ENCODE measurements around the gene KRT8.

Gene KRT8

GRCh38 chr12:52918784-52919183 is 13.9 kb upstream of the KRT8 start:
- TF ChIP-seq EZH2 (IDR thresholded peaks at IDR 0.05) (no peak), FOXP2 (optimal IDR thresholded peaks at IDR 0.05; ENCODE audit: control extremely low read depth, extremely low read length, insufficient read depth) (no peak), POLR2AphosphoS5 (IDR thresholded peaks at IDR 0.05; ENCODE audit: borderline replicate concordance, low read depth, low read length) (no peak)
- H3K36me3 ChIP-seq (ENCODE audit: insufficient read depth, low read length), result no peaks in the 10 kb centered on the region
- no peak for DNase-seq (ENCODE audit: low read depth, low spot score)
- no peak overlapping the region for H3K27ac ChIP-seq
- H3K4me3 ChIP-seq, result no peak overlapping the region
- H3K9me3 ChIP-seq (ENCODE audit: low read depth, low read length), result no peaks in the 10 kb centered on the region
- no peak overlapping the region for H3K9ac ChIP-seq (ENCODE audit: insufficient read length)

GRCh38 chr12:52918351-52918750 is 13.5 kb upstream of the KRT8 start:
- Histone ChIP-seq H3K4me3 (no peak overlapping the region), H3K9me3 (ENCODE audit: low read depth, low read length) (no peaks in the 10 kb centered on the region), H3K27ac (no peak overlapping the region), H3K9ac (ENCODE audit: insufficient read length) (no peak overlapping the region), H3K36me3 (ENCODE audit: insufficient read depth, low read length) (no peaks in the 10 kb centered on the region)
- no peak for TF ChIP-seq EZH2 (IDR thresholded peaks at IDR 0.05)
- DNase-seq (ENCODE audit: low read depth, low spot score), result no peak

GRCh38 chr12:52917800-52918199 is 12.9 kb upstream of the KRT8 start:
- Histone ChIP-seq H3K4me3 (no peak overlapping the region), H3K36me3 (ENCODE audit: insufficient read depth, low read length) (no peaks in the 10 kb centered on the region), H3K27ac (no peak overlapping the region), H3K9ac (ENCODE audit: insufficient read length) (no peak overlapping the region), H3K9me3 (ENCODE audit: low read depth, low read length) (no peaks in the 10 kb centered on the region)
- no peak for TF ChIP-seq EZH2 (IDR thresholded peaks at IDR 0.05)
- TF ChIP-seq FOXP2 (optimal IDR thresholded peaks at IDR 0.05; ENCODE audit: control extremely low read depth, extremely low read length, insufficient read depth), result no peak
- TF ChIP-seq POLR2AphosphoS5 (IDR thresholded peaks at IDR 0.05; ENCODE audit: borderline replicate concordance, low read depth, low read length), result no peak
- DNase-seq (ENCODE audit: low read depth, low spot score), result no peak

DNA sequence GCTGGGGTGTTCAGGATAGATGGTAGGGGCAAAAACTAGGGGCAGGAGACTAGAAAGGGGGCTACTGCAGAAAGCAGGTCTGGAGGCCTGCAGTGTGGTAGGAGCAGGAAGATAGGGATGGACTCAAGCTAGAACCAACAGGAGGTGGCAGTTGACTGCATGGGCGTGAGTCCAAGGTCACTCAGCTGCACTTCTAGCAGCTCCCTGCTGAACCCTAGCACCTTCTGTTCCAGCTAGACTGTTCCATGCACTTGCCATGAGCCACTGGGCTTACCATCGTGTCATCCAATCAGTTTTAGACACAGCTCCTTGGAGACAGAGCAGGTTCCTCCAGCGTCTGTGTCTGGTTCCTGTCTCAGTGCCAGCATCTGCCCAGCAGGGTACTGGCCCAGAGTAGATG is 11.3 kb upstream of the KRT8 start:
- H3K4me3 ChIP-seq, result no peak overlapping the region
- no peaks in the 10 kb centered on the region for H3K9me3 ChIP-seq (ENCODE audit: low read depth, low read length)
- H3K27ac ChIP-seq, result no peak overlapping the region
- H3K9ac ChIP-seq (ENCODE audit: insufficient read length), result no peak overlapping the region
- no peak for TF ChIP-seq FOXP2 (optimal IDR thresholded peaks at IDR 0.05; ENCODE audit: control extremely low read depth, extremely low read length, insufficient read depth)
- no peak for TF ChIP-seq EZH2 (IDR thresholded peaks at IDR 0.05)
- no peak for TF ChIP-seq POLR2AphosphoS5 (IDR thresholded peaks at IDR 0.05; ENCODE audit: borderline replicate concordance, low read depth, low read length)
- H3K36me3 ChIP-seq (ENCODE audit: insufficient read depth, low read length), result no peaks in the 10 kb centered on the region
- DNase-seq (ENCODE audit: low read depth, low spot score), result no peak

- Histone ChIP-seq H3K36me3 (ENCODE audit: insufficient read depth, low read length) (no peaks in the 10 kb centered on the region), H3K27ac (no peak overlapping the region), H3K9ac (ENCODE audit: insufficient read length) (no peak overlapping the region), H3K9me3 (ENCODE audit: low read depth, low read length) (no peaks in the 10 kb centered on the region), H3K4me3 (no peak overlapping the region)
- no peak for DNase-seq (ENCODE audit: low read depth, low spot score)
- no peak for TF ChIP-seq EZH2 (IDR thresholded peaks at IDR 0.05)
- TF ChIP-seq POLR2AphosphoS5 (IDR thresholded peaks at IDR 0.05; ENCODE audit: borderline replicate concordance, low read depth, low read length), result no peak
- no peak for TF ChIP-seq FOXP2 (optimal IDR thresholded peaks at IDR 0.05; ENCODE audit: control extremely low read depth, extremely low read length, insufficient read depth)
Measured at GRCh38 chr12:52915637-52916036, 10.8 kb upstream of the KRT8 start.

- TF ChIP-seq EZH2 (IDR thresholded peaks at IDR 0.05) (no peak), POLR2AphosphoS5 (IDR thresholded peaks at IDR 0.05; ENCODE audit: borderline replicate concordance, low read depth, low read length) (no peak), FOXP2 (optimal IDR thresholded peaks at IDR 0.05; ENCODE audit: control extremely low read depth, extremely low read length, insufficient read depth) (no peak)
- Histone ChIP-seq H3K9me3 (ENCODE audit: low read depth, low read length) (no peaks in the 10 kb centered on the region), H3K4me3 (no peak overlapping the region), H3K27ac (no peak overlapping the region), H3K36me3 (ENCODE audit: insufficient read depth, low read length) (no peaks in the 10 kb centered on the region), H3K9ac (ENCODE audit: insufficient read length) (no peak overlapping the region)
- DNase-seq (ENCODE audit: low read depth, low spot score), result no peak
Measured at GRCh38 chr12:52914576-52915121, 9.8 kb upstream of the KRT8 start.

DNA sequence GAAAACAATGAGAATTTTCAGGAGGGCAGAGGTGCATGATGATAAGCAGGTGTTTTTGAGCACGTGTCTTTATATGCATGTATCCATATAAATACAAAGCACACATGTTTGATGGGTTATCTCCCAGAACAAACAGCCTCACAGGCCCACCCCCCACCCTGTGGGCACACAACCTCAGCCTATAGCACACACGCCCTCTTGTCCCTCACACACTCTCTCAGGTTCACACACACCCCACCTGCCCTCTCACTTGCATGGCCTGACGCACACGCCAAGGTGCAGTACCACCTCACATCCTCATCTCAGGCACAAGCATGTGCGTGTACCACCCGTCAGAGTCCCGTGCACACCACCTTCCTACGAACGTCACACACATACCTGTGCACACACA is 8.6 kb upstream of the KRT8 start:
- TF ChIP-seq FOXP2 (optimal IDR thresholded peaks at IDR 0.05; ENCODE audit: control extremely low read depth, extremely low read length, insufficient read depth) (no peak), POLR2AphosphoS5 (IDR thresholded peaks at IDR 0.05; ENCODE audit: borderline replicate concordance, low read depth, low read length) (no peak), EZH2 (IDR thresholded peaks at IDR 0.05) (no peak)
- no peak overlapping the region for H3K9ac ChIP-seq (ENCODE audit: insufficient read length)
- DNase-seq (ENCODE audit: low read depth, low spot score), result no peak
- no peak overlapping the region for H3K27ac ChIP-seq
- no peaks in the 10 kb centered on the region for H3K9me3 ChIP-seq (ENCODE audit: low read depth, low read length)
- H3K36me3 ChIP-seq (ENCODE audit: insufficient read depth, low read length), result no peaks in the 10 kb centered on the region
- H3K4me3 ChIP-seq, result no peak overlapping the region

DNA sequence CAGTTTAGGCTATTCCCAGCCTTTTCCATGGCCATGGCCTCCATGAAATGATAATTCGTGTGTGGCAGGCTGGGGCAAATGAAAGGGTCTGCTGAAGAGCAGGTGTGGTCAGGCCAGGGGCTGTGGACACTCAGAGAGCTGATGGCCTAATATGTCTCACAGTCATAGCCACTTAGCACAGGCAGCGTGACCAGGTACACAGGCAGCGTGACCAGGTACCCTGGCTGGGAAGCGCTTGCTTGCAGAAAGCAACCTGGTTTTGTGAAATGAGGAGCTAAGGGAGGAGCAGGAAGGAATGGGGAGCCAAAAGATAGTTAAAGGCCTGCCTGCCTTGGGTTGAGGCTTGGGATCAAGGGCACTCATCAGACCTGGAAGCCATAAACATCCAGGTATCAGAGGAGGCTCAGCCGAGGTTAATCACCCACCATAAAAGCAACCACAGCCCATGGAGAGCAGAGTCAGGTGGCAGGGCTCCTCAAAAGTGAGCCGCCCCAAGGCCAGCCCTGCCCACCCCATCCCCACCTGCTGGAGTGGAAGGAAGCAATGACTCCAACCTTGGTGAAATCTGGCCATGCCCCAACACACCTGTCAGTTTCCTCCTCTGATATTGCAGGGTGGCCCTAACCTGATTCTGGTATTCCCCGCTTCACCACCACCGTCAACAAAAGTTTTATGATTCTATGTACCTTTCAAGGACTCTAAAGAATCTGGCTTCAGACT is 8.0 kb upstream of the KRT8 start:
- Histone ChIP-seq H3K27ac (no peak overlapping the region), H3K9ac (ENCODE audit: insufficient read length) (no peak overlapping the region), H3K36me3 (ENCODE audit: insufficient read depth, low read length) (no peaks in the 10 kb centered on the region), H3K9me3 (ENCODE audit: low read depth, low read length) (no peaks in the 10 kb centered on the region), H3K4me3 (no peak overlapping the region)
- DNase-seq (ENCODE audit: low read depth, low spot score), result no peak
- TF ChIP-seq EZH2 (IDR thresholded peaks at IDR 0.05), result no peak
- TF ChIP-seq FOXP2 (optimal IDR thresholded peaks at IDR 0.05; ENCODE audit: control extremely low read depth, extremely low read length, insufficient read depth), result no peak
- no peak for TF ChIP-seq POLR2AphosphoS5 (IDR thresholded peaks at IDR 0.05; ENCODE audit: borderline replicate concordance, low read depth, low read length)

All from SK-N-MC (cell line).